Kidney tubule cell (primary cell): ENCODE data around the gene MAP2K7.

ENCODE experiments used
- DNase-seq: peaks from one replicate; pipeline ENCODE4 v3.0.0-alpha.2; 2018; ENCODE audit warnings: low spot score

MAP2K7 gene

DNA sequence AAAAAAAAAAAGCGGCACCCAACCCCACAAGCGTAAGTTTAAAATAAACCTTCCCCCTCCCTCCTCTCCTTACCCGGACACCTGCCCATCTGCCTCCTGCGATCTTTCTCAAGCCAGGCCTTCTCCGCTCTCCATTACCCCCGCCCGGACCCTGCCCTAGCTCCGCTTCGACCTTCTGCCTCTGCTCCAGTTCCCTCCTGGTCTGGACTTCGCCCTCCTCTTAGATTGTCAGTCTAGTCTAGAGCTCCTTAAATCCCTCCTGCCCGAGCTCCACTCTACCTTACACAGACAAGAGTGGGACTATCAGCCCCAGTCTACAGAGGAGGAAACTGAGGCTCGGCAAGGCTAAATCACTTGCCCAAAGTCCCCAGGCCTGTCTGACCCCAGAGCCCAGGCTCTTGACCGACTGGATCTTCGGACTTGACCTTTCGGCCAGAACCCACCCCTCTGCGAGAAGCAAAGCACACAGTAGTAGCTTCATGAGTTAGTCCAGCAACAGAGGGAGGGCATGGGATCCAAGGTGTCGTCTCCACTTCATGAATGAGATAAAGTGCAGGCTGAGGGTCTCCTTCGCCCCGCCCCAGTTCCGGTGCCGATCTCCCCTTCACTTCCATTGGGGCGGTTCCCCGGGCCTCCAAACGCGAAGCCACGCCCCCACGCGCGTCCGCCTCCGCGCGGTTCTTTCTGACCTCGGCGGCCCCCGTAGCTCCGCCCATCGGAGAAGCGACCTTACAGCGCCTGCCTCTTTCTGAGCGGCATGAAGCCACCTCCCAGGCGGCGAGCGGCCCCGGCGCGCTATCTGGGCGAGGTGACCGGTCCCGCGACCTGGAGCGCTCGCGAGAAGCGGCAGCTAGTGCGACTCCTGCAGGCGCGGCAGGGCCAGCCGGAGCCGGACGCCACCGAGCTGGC lies 16.2 kb downstream of the MAP2K7 start, which contains the start of gene SNAPC2:
Gene SNAPC2 (plus strand): TSS at position 729 of the 909 bp plus-strand sequence. CDS start 29 bp downstream, at position 758.
- DNase-seq, result peak; percentile 96

DNA sequence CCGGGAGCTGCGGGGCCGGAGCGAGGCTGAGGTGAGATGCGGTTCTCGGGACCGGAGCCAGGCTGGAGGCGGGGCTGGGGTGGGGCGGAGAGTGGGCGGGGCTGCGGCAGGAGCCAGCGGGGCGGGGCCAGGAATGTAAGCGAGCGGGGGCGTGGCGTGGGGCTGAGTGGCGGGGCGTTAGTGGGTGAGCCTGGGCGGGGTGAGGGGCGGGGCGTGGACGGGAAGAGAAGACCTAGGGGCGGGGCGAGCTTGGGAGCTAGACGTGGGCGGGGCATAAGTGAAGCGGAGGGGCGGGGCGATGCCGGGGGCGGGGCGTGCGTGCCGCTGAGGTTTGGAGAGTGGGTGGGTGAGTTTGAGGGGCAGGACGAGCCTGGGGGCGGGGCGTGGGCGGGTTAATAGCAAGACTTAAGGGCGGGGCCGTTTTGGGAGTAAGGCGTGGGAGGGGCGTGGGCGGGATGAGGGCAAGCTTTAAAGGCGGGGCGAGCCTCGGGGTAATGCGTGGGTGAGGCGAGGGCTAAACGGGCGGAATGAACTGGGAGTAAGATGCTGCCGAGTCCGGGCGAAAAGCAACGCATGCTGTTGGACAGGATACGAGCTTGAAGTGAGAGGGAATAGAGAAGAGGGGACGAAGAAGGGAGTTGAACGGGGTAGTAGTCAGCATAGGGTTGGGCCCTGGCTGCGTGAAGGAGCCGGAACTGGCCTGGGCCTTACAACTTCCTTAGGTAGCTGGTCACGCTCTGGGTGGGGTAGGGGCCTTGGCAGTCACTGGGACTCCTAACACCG lies 17.0 kb downstream of the MAP2K7 start:
- DNase-seq, result peak; percentile 93

DNA sequence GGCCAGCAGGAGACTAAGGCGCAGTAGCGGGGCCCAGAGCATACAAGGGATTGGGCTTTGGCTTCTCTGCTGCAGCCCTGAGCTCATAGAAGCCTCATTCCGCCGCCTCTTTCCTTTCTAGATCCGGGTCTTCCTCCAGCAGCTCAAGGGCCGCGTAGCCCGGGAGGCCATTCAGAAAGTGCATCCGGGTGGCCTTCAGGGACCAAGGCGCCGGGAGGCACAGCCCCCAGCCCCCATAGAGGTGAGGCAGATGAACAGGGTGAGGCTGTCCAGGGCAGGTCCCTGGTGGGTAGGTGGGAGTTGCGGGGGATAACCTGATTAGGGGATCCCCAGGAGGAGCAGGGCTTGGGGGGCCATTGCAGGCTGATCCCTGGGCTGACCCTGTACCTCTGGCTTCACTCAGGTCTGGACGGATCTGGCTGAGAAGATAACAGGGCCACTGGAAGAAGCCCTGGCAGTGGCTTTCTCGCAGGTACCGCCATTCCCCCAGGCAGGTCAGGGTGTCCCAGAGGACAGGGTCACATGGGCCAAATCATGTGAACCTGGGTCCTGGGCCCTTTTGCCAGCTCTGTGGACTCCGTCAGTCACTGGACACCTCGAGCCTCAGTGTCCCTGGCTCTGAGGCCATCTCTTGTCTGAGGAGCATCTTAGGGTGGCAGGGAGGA lies 17.8 kb downstream of the MAP2K7 start:
- no peak for DNase-seq

DNA sequence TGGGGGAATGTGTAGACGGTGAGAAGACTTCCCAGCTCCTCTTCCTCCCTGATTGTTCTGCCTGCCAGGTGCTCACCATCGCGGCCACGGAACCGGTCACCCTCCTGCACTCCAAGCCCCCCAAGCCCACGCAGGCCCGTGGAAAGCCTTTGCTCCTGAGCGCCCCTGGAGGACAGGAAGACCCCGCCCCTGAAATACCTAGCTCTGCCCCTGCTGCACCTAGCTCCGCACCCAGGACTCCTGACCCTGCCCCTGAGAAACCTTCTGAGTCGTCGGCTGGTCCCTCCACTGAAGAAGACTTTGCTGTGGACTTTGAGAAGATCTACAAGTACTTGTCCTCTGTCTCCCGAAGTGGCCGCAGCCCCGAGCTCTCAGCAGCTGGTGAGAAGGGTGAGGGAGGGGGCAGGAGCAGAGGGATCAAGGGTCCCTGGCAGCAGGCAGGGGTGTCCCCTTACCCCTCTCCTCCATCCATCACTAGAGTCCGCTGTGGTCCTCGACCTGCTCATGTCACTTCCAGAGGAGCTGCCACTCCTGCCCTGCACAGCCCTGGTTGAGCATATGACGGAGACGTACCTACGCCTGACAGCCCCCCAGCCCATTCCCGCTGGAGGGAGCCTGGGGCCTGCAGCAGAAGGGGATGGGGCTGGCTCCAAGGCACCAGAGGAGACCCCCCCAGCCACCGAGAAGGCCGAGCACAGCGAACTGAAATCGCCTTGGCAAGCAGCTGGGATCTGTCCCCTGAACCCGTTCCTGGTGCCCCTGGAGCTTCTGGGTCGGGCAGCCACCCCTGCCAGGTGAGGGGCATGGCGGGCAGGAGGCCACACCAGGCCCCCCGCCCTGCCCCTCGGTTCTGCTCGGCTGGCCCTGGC lies 18.5 kb downstream of the MAP2K7 start:
- no peak for DNase-seq

DNA sequence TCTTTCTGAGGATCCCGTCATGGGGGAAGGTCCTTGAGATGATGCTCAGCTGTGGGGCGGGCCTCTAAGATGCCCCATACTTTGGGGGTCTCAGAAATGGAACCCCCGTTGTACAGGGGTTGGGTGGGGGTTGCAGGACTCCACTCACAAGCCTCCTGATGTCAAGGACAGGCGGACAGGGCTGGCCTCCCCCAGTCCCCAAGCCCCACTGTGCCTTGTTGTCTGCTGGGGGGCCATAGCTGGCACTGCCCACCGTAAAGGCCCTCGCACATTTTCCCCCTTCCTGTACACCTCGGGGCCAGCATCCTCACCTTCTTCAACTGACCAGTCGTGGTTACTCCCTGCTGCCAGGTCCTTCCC lies 19.1 kb downstream of the MAP2K7 start:
- DNase-seq, result no peak

DNA sequence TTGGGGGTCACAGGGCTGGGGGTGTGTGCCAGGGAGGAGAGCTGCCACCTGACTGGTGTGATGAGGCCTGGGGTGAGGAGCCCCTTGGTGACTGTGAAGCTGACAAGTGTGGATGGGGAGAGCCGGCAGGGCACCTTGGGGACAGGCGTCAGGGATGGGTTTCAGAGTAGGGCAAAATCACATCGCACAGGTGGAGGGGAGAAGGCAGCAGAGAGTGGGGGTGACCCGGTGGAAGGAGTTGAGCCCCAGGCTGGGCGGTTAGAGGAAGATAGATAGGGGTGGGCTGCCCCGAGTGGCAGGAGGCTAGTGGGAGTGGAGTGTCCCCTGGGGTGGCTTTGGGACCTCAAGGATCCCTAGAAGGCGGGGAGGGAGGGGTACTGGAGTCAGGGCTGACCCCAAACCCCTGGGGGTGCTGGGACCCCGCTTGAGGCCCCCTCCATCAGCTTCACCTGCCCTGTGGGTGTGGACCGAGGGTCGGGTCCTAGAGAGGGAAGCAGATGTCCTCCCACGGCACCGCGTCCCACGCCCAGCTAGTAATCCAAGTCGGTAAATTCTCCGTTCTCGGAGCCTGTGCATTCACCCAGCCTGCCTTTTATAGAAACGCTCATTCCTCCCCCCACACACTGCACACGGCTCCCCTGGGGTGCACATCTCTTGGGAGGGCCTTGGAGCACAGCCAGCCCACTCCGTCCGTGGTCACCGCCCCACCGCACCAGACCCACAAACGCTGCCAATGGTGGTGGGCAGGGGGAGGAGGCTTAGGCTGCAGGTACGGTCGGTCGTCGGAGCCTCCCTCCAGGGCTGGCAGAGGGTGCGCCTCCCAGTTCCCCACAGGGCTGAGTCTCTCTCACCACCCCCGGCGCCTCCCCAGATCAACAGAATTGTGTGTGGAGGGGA lies 19.9 kb downstream of the MAP2K7 start:
- no peak for DNase-seq

DNA sequence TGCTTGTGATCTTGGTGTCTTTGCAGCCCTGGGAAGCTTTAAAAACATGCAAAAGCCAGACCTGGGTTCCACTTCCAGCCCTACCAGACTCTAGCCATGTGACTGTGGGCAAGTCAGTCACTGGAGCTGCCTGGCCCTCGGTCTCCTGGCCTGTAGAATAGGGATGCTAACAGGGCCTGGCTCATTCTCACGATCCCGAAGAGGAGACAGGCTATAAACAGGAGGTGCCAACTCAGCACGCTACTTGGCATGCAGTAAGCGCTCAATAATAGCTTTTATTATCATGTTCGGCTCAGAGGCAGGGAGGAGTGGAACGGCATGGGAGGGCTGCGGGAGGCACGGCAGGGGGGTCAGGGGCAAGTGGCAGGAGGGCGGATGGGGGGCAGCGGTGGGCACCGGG lies 20.6 kb downstream of the MAP2K7 start:
- DNase-seq, result no peak

DNA sequence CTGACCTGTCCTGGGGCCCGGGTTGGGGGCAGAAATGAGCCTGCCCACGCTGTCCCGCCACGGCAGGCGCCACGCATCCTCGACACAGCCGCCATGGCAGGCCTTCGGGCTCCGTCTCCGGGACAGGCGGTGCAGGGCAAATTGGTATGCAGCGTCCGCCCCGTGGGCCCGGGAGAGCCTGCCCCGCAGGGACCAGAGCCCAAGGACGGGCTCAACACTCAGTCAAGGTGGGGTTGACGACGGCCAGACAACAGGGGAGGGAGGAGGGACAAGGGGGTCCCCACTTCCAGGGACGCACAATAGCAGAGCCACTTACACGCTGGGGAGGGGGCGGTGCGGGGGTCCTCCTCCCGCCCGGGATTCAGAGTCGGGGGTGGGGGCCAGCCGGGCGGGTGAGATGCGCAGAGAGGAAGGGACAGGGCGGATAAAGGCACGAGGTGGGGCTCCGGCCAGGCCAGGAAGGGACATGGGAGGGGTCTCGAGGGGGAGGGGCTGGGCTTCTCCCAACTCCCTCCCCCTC lies 21.0 kb downstream of the MAP2K7 start:
- no peak for DNase-seq

DNA sequence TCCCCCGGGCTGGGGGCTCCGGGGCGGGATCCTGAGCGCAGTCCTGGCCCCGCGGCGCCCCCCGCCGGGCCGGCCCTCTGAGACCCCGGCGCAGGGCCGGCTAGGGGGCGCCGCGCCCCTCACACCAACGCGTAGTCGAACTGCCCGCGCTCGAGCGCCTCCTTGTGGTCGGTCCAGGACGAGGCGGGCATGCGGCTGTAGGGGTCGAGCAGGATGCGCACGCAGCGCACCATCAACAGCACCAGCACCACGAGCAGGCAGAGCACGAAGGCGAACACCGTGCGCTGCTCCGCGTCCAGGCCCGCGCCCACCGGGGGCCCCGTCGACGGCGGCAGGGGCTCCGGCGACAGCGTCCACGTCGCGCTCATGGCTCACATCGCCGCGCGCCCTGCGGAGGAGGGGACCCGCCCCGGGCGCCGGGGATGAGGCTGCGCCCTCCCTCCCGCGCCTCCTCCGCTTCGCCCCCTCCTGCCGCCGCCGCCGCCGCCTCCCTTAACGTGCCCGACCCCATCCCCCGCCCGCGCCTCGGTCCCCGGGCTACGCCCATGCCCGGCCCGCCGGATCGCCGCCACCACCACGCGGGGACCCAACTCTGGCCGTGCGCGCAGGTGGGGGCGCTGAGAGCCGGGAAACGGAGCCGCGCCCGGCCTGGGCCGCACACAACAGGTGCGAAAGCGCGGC lies 21.6 kb downstream of the MAP2K7 start:
- DNase-seq, result peak; percentile 77

DNA sequence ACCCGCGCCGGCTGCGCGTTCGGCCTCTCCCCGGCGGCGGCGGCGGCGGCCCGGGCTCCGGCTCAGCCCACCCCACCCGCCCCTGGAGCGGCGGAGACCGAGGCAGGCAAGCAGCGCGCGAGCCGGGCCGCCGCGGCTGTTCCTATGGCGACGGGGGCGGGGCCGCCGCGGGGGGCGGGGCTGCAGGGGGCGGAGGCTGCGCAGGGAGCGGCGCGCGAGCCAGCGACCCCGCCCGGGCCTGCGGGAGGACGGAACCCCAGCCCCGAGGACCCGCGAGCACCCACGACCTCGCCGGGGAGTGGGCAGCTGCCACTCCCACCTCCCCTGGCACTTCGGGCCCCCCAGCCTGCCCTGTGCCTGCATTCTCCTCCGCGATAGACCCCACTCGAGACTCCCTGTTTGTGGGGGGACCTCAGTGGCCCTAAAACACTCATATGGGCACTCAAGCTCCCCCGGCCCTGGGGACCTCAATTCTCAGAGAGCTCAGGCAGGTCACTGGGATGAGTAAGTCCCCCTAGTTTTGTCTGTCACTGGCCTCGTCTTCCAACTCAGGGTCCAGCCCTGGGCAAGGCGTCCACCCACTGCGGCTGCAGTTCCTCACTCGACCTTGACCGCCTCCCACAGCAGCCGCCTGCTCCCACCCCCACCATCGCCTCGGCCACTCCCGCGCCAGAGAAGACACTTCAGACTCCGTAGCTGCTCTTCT lies 22.5 kb downstream of the MAP2K7 start, which contains the start of gene CTXN1:
Gene CTXN1 (minus strand): TSS at position 115 of the 706 bp plus-strand sequence. CDS start 597 bp downstream, outside the sequence.
- peak; percentile 65 for DNase-seq

DNA sequence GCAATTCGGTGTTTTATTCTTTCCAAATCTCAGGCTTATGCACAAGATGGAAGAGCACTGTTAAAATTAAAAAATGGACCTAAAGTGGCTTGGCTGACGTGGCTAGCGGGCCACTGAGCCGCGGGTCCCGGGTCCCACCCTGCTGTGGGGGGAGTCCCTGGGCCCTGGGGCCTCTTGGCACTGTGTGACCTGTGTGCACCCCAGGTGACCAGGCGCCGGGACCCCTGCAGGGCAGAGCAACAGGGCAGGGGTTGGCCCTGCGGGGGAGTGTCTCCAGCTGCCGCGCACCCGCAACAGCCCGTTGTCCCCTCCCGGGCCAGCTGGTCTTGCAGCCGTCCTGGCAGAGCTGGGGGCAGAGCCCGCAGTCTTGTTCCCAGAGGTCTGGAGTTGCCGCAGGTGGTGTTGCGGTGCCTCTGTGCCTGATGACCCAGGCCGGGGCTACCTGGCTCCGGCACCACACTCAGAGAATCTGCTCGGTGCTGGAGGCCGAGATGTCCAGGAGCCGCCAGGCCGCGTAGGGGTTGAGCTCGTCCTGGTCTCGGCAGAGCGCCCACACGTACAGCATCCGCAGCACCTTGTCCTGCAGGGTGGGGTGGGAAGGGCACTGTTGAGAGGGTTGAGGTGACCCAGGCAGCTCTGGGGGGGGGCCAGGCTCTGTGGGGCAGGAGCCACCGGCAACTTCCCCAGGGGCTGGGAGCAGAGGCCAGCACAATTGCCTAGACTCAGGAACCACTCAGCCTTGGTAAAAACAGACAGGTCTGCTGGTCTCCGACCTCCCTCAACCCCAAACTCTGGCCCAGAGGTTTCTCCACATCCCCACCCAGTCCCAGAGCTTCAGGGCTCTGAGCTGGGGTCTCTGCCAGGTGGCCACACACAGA lies 23.3 kb downstream of the MAP2K7 start:
- no peak for DNase-seq

DNA sequence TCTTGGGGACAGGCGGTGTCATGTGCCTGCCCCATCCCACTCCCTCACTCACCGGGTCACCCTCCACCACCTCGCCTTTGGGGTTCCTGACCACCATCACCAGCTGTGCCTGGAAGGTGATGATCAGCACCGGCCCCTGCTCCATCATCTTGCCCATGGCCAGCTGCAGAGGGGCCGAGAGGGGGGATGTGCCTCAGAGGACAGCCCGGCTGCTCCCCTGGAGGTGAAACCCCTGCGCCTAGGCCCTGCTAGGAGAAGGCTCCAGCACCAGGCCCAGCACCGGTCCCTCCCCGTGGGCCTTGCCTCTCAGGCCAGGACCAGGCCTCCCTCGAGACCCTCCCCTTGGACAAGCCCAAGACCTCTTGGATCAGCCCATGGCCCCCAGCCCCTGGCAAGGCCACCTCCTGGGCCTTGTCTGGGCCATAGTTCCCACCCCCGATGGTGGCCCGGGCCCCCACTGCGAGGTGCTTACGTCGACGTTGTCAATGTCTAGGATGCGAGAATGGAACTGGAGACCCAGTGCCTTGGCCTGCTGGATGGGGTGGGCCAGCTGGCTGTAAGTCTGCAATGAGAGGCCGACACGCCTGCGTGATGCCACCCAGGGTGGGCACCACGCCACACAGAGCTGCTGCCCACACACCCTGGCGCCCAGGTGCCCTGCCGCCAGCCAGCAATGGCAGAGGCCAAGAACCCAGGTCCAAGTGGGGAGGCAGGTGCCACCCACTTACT lies 24.1 kb downstream of the MAP2K7 start:
- DNase-seq, result no peak

DNA sequence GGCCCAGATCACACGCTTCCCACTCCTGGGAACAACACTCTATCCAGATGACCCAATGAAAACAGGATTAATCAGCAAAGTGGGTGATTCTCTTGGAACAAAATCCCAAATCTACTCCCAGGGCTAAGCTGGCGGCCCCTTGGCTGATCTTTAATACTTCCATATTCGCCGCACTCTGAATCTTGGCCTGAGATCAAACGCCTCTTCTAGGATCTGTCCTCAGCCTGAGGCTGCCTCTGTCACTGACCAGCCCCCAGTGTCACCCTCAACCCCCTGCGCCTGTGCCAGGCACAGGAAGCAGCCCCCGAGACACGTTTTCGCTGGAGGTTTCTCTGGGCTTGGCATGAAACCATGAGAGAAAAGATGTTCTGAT lies 24.6 kb downstream of the MAP2K7 start:
- no peak for DNase-seq

DNA sequence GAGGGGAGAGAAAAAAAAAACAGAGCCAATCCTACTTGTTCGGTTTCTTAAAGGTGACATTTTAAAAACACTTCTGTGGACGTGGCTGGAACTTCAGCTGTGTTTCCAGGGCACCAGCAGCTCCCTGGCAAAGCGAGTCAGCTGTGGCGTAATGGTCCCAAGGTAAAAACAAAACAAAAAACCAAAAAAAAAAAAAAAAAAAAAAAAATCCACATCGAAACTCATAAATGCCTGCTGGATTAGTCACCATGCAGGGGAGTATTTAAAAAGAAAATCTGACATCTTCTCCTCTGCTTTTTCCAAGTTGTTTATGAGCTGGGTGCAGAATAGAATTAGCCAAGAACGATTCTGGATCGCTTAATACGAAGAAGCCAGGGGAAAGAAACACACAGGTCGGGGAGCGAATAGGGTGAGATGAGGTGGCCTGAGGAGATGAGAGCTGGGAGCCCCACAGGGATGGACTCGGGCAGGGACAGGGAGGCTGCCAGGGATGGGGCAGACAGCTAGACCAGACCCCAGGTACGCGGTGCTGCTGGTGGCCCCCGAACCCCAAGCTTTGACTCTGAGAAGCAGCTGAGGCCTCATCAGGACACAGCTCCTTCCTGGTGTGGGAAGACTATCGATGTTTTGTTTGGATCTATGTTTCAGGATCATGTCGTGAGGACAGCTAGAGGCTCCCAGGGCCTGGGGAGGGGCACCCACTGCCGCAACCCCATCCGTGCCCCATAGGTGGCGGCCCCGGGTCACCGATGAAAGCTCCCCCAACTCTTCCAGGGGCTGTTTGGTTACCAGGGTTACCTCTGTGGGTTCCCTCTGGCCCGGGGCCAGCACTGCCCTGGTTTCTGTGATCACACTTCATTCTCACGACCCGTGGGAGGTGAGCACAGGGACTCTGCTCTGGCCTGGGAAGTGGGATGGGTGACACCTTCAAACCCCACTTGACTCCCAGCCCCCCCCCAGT lies 25.3 kb downstream of the MAP2K7 start:
- peak; percentile 83 for DNase-seq

DNA sequence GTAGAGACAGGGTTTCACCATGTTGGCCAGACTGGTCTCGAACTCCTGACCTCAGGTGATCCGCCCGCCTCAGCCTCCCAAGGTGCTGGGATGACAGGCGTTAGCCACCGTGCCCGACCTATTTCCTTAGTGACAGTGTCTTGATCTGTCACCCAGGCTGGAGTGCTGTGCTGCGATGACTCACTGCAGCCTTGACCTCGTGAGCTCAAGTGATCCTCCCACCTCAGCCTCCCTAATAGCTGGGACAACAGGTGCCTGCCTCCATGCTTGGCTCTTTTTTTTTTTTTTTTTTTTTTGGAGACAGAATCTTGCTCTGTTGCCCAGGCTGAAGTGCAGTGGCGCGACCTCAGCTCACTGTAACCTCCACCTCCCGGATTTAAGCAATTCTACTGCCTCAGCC lies 26.4 kb downstream of the MAP2K7 start:
- DNase-seq, result peak; percentile 54

DNA sequence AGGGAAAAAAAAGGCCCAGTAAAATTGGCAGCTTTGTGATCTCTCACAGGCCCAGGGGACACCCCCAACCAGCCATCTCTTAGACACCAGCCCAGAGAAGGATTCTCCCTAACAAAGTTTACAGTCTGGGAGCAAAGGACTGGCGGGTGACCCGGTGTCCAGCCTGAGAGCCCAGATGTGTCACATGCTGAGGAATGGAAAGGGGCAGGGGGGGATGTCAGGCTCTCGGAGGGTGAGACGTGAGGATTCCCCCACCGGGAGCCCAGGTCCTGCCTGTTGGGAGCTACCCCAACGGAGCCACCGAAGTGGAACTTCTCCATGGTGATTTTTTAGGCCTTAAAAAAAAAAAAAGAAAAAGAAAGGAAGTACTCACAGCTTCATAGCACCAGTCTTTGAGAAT lies 27.1 kb downstream of the MAP2K7 start:
- no peak for DNase-seq
